Measurements from ENCODE around the gene RADIL.

RADIL gene

DNA sequence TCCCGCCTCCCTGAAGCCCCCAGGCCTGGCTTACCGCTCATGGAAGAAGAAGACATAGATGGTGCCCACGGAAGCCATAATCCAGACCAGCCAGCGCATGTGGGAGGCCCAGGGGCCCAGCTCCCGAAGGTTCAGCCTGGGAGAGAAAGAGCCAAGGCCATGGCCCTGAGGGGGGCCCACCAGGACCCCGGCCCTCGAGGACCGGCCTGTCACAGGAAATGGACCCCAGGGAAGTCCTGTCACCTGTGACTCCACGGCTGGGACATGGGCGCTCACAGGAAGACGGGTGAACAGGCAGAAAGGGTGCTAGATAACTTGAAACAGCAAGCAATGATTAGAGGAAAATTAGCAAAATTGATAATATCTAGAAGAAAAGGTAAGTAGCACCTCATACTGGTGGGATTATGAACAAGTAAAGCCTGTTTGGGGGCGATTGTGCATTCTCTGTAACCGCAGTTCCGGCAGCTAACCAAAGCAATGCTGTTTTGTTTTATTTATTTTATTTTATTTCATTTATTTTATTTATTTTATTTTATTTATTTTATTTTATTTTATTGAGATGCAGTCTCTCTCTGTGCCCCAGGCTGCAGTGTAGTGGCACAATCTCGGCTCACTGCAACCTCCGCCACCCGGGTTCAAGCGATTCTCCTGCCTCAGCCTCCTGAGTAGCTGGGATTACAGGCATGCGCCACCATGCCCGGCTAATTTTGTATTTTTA is 27.8 kb upstream of the RADIL start:
- no peak for TF ChIP-seq EZH2phosphoT487 (IDR thresholded peaks at IDR 0.05; ENCODE audit: borderline replicate concordance)
- TF ChIP-seq, protein P1, sequence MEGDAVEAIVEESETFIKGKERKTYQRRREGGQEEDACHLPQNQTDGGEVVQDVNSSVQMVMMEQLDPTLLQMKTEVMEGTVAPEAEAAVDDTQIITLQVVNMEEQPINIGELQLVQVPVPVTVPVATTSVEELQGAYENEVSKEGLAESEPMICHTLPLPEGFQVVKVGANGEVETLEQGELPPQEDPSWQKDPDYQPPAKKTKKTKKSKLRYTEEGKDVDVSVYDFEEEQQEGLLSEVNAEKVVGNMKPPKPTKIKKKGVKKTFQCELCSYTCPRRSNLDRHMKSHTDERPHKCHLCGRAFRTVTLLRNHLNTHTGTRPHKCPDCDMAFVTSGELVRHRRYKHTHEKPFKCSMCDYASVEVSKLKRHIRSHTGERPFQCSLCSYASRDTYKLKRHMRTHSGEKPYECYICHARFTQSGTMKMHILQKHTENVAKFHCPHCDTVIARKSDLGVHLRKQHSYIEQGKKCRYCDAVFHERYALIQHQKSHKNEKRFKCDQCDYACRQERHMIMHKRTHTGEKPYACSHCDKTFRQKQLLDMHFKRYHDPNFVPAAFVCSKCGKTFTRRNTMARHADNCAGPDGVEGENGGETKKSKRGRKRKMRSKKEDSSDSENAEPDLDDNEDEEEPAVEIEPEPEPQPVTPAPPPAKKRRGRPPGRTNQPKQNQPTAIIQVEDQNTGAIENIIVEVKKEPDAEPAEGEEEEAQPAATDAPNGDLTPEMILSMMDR (conservative IDR thresholded peaks at IDR 0.05; ENCODE audit: low read length), result no peak
- Histone ChIP-seq H3F3A (ENCODE audit: low read depth) (no peaks in the 10 kb centered on the region), H3K4me2 (ENCODE audit: low read depth, low read length, poor library complexity, severe bottlenecking) (no peak overlapping the region), H3K9me3 (ENCODE audit: insufficient read depth, low read depth, low read length) (no peaks in the 10 kb centered on the region), H3K36me3 (ENCODE audit: insufficient read depth, low read length) (no peaks in the 10 kb centered on the region), H3K4me3 (ENCODE audit: low read length, poor library complexity, severe bottlenecking) (no peak overlapping the region), H4K20me1 (ENCODE audit: insufficient read depth, low read length, poor library complexity, severe bottlenecking) (no peaks in the 10 kb centered on the region), H3K9me2 (replicated peaks; ENCODE audit: low read depth, low read length) (no peaks in the 10 kb centered on the region), H2AFZ (ENCODE audit: low read length) (no peak overlapping the region), H3K4me1 (ENCODE audit: insufficient read depth, low read length, poor library complexity, severe bottlenecking) (no peaks in the 10 kb centered on the region), H3K79me2 (ENCODE audit: insufficient read depth, low read length) (no peaks in the 10 kb centered on the region), H3K27me3 (ENCODE audit: insufficient read depth, low read length, poor library complexity, severe bottlenecking) (no peaks in the 10 kb centered on the region), H3K9ac (ENCODE audit: low read depth, low read length, poor library complexity, severe bottlenecking) (no peak overlapping the region)

DNA sequence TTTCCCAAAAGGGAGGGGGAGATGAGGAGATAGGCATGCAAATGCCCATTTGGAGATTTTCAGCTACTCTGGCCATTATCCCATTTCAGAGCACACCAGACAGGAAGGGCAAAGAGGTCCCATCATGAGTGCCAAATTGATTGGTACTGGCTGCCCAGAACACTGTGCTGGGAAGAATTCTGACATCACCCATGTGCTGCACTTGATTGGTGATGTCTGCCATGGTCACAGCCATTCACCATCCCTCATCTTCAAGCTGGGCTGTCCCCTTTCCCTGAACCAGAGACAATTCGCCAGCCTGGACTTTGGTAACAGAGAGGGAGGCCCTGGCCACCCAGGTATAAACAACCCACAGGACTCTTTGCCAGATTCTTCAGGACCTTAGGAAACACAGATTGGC is 23.2 kb upstream of the RADIL start:
- H3K4me3 ChIP-seq (ENCODE audit: low read length, poor library complexity, severe bottlenecking), result no peak overlapping the region
- H3F3A ChIP-seq (ENCODE audit: low read depth), result no peaks in the 10 kb centered on the region
- no peak for TF ChIP-seq EZH2phosphoT487 (IDR thresholded peaks at IDR 0.05; ENCODE audit: borderline replicate concordance)
- TF ChIP-seq, protein P1 (conservative IDR thresholded peaks at IDR 0.05; ENCODE audit: low read length), result no peak
- no peaks in the 10 kb centered on the region for H3K79me2 ChIP-seq (ENCODE audit: insufficient read depth, low read length)
- no peak overlapping the region for H3K9ac ChIP-seq (ENCODE audit: low read depth, low read length, poor library complexity, severe bottlenecking)
- no peaks in the 10 kb centered on the region for H3K36me3 ChIP-seq (ENCODE audit: insufficient read depth, low read length)
- H3K27me3 ChIP-seq (ENCODE audit: insufficient read depth, low read length, poor library complexity, severe bottlenecking), result no peaks in the 10 kb centered on the region
- H3K4me2 ChIP-seq (ENCODE audit: low read depth, low read length, poor library complexity, severe bottlenecking), result no peak overlapping the region
- H4K20me1 ChIP-seq (ENCODE audit: insufficient read depth, low read length, poor library complexity, severe bottlenecking), result no peaks in the 10 kb centered on the region
- no peak overlapping the region for H2AFZ ChIP-seq (ENCODE audit: low read length)
- no peaks in the 10 kb centered on the region for H3K4me1 ChIP-seq (ENCODE audit: insufficient read depth, low read length, poor library complexity, severe bottlenecking)
- no peaks in the 10 kb centered on the region for H3K9me3 ChIP-seq (ENCODE audit: insufficient read depth, low read depth, low read length)
- no peaks in the 10 kb centered on the region for H3K9me2 ChIP-seq (replicated peaks; ENCODE audit: low read depth, low read length)

DNA sequence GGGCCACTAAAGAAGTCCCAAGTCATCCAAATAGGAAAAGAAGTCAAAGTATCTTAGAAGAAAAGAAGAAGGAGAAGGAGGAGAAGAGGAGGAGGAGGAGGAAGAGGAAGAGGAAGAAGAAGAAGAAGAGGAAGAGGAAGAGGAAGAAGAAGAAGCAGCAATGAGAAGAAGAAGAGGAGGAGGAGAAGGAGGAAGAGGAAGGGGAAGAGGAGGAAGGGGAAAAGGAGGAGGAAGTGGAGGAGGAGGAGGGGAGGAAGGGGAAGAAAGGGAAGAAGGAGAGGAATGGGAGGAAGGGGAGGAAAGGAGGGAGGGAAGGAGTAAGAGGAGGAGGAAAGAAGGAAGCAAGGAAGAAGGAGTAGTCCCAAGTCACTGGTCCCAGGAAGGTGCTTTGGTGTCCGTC is 21.7 kb upstream of the RADIL start:
- Histone ChIP-seq H3K4me2 (ENCODE audit: low read depth, low read length, poor library complexity, severe bottlenecking) (no peak overlapping the region), H4K20me1 (ENCODE audit: insufficient read depth, low read length, poor library complexity, severe bottlenecking) (no peaks in the 10 kb centered on the region), H3K4me1 (ENCODE audit: insufficient read depth, low read length, poor library complexity, severe bottlenecking) (no peaks in the 10 kb centered on the region), H3K9me2 (replicated peaks; ENCODE audit: low read depth, low read length) (no peaks in the 10 kb centered on the region), H3K36me3 (ENCODE audit: insufficient read depth, low read length) (no peaks in the 10 kb centered on the region), H3K9me3 (ENCODE audit: insufficient read depth, low read depth, low read length) (no peaks in the 10 kb centered on the region), H3K9ac (ENCODE audit: low read depth, low read length, poor library complexity, severe bottlenecking) (no peak overlapping the region), H3K4me3 (ENCODE audit: low read length, poor library complexity, severe bottlenecking) (no peak overlapping the region), H2AFZ (ENCODE audit: low read length) (no peak overlapping the region), H3K27me3 (ENCODE audit: insufficient read depth, low read length, poor library complexity, severe bottlenecking) (no peaks in the 10 kb centered on the region), H3K79me2 (ENCODE audit: insufficient read depth, low read length) (no peaks in the 10 kb centered on the region), H3F3A (ENCODE audit: low read depth) (no peaks in the 10 kb centered on the region)
- TF ChIP-seq, protein P1 (conservative IDR thresholded peaks at IDR 0.05; ENCODE audit: low read length), result no peak
- no peak for TF ChIP-seq EZH2phosphoT487 (IDR thresholded peaks at IDR 0.05; ENCODE audit: borderline replicate concordance)
